Cardiac septum (tissue), 1 donor: Measurements from ENCODE around the gene LIPM. TPM values are rescaled to one million over a fixed set of nuclear protein-coding genes. Genes with fewer than 3 reads are reported as not detected.

Source experiments
- DNase-seq: peaks from one replicate; pipeline ENCODE4 v3.0.0-alpha.2; 2020; ENCODE audit warnings: low spot score
- intact Hi-C: fragments of 100-400 bp; cut with DNase I; formaldehyde crosslinking; loops from one replicate; pipeline ENCODE4 v1.14.0; 2022
- total RNA-seq: library from RNA; stranded (reverse); fragmentation: NEBNext Ultra II Directional; extraction: Animal tissue kit (Norgen Biotek cat#: 25700); gene quantifications from one replicate; pipeline ENCODE4 v1.2.1, GENCODE V29; 2021
- donor health status: DM: no; HTN: no; CAD: no.

Gene LIPM
- total RNA-seq, 1 donor from 2014 or later: not detected

GRCh38 chr10:88800152-88801125 lies 2.1 kb upstream of the LIPM start:
- intact Hi-C loops: no loop called here
- no peak for DNase-seq

- no peak for DNase-seq
- intact Hi-C loops: no loop called here
Measured at GRCh38 chr10:88803641-88804040, 1.1 kb downstream of the LIPM start.

GRCh38 chr10:88804083-88804812 lies 1.7 kb downstream of the LIPM start:
- intact Hi-C loops: no loop called here
- DNase-seq: no peak

- intact Hi-C loops: no loop called here
Measured at GRCh38 chr10:88805361-88805760, 2.8 kb downstream of the LIPM start.

GRCh38 chr10:88805924-88806323 lies 3.4 kb downstream of the LIPM start:
- intact Hi-C loops: no loop called here
- no peak for DNase-seq

More at GRCh38 chr10:88805361-88805760, 2.8 kb downstream of the LIPM start:
- no peak for DNase-seq

GRCh38 chr10:88809621-88810020 lies 7.1 kb downstream of the LIPM start:
- no peak for DNase-seq
- intact Hi-C loops: no loop called here

GRCh38 chr10:88810196-88810961 lies 7.8 kb downstream of the LIPM start:
- intact Hi-C loops: no loop called here
- DNase-seq: no peak

- intact Hi-C loops: no loop called here
- DNase-seq: no peak
Measured at GRCh38 chr10:88813200-88813599, 10.7 kb downstream of the LIPM start.

- intact Hi-C loops: no loop called here
- no peak for DNase-seq
Measured at GRCh38 chr10:88819290-88819689, 16.8 kb downstream of the LIPM start.

GRCh38 chr10:88820748-88821401 lies 18.3 kb downstream of the LIPM start:
- no peak for DNase-seq

GRCh38 chr10:88826388-88826787 lies 23.9 kb downstream of the LIPM start:
- intact Hi-C loops: no loop called here
- no peak for DNase-seq

More at GRCh38 chr10:88820748-88821401, 18.3 kb downstream of the LIPM start:
- intact Hi-C loops: no loop called here

GRCh38 chr10:88827671-88828070 lies 25.1 kb downstream of the LIPM start:
- no peak for DNase-seq
- intact Hi-C loops: no loop called here

- intact Hi-C loops: no loop called here
- DNase-seq: no peak
Measured at GRCh38 chr10:88828310-88828709, 25.8 kb downstream of the LIPM start.

GRCh38 chr10:88830643-88831268 lies 28.2 kb downstream of the LIPM start:
- intact Hi-C loops: no loop called here
- no peak for DNase-seq

GRCh38 chr10:88831709-88832108 lies 29.2 kb downstream of the LIPM start:
- no peak for DNase-seq
- intact Hi-C loops: no loop called here

GRCh38 chr10:88832376-88832775 lies 29.8 kb downstream of the LIPM start:
- intact Hi-C loops: no loop called here

GRCh38 chr10:88833156-88833555 lies 30.6 kb downstream of the LIPM start:
- intact Hi-C loops: no loop called here
- no peak for DNase-seq

More at GRCh38 chr10:88832376-88832775, 29.8 kb downstream of the LIPM start:
- no peak for DNase-seq

GRCh38 chr10:88833723-88834122 lies 31.2 kb downstream of the LIPM start:
- intact Hi-C loops: no loop called here
- DNase-seq: no peak
